Neural crest cell (in vitro differentiated cells): ENCODE results near the gene ASTL. TPM values are rescaled to one million over a fixed set of nuclear protein-coding genes. Genes with fewer than 3 reads are reported as not detected.

Source experiments
- DNase-seq: peaks from one replicate; pipeline ENCODE4 v3.0.0; 2021; ENCODE audit warnings: low read depth, mixed read lengths, low spot score
- H3K27ac Mint-ChIP-seq: one replicate; pipeline ENCODE4 v1.8.0; 2021; ENCODE audit warnings: mild to moderate bottlenecking, mixed read lengths; ENCODE audit not compliant: unreplicated experiment
- H3K27me3 Mint-ChIP-seq: 2 replicates; pipeline ENCODE4 v1.8.0; 2021; ENCODE audit warnings: low read depth, mild to moderate bottlenecking, mixed read lengths
- H3K36me3 Mint-ChIP-seq: 2 replicates; pipeline ENCODE4 v1.8.0; 2021; ENCODE audit warnings: low read depth, mild to moderate bottlenecking, mixed read lengths
- H3K4me1 Mint-ChIP-seq: 2 replicates; pipeline ENCODE4 v1.8.0; 2021; ENCODE audit warnings: mixed read lengths
- H3K4me3 Mint-ChIP-seq: one replicate; pipeline ENCODE4 v1.8.0; 2021; ENCODE audit warnings: mild to moderate bottlenecking, mixed read lengths
- H3K9me3 Mint-ChIP-seq: 2 replicates; pipeline ENCODE4 v1.8.0; 2021; ENCODE audit warnings: mixed read lengths
- CTCF ChIP-seq: fragments of 200-600 bp; sonication (generic); conservative IDR thresholded peaks from 2 replicates; pipeline ENCODE4 v1.5.0; 2021; ENCODE audit warnings: antibody characterized with exemption, mild to moderate bottlenecking
- total RNA-seq: library from RNA; stranded (reverse); gene quantifications from 2 replicates; pipeline ENCODE4 v1.2.1, GENCODE V29; 2021

The ASTL gene
- total RNA-seq, 1 donor from 2014 or later, result not detected

GRCh38 chr2:96137321-96138178, 752 bp downstream of the ASTL start:
- Mint-ChIP-seq H3K9me3 (no peaks in the 10 kb centered on the region), H3K27ac (no peak overlapping the region), H3K4me1 (no peaks in the 10 kb centered on the region)

GRCh38 chr2:96136129-96136720, 2.1 kb downstream of the ASTL start:
- no peak for DNase-seq
- Mint-ChIP-seq H3K4me3 (no peak overlapping the region), H3K27me3 (peaks cover 4% of the 10 kb centered on the region), H3K4me1 (no peaks in the 10 kb centered on the region), H3K27ac (no peak overlapping the region), H3K36me3 (no peaks in the 10 kb centered on the region), H3K9me3 (no peaks in the 10 kb centered on the region)
- TF ChIP-seq CTCF, result no peak

More at GRCh38 chr2:96137321-96138178, 752 bp downstream of the ASTL start:
- Mint-ChIP-seq H3K27me3 (peaks cover 7% of the 10 kb centered on the region), H3K4me3 (no peak overlapping the region), H3K36me3 (no peaks in the 10 kb centered on the region)
- DNase-seq, result no peak
- TF ChIP-seq CTCF, result no peak

- no peaks in the 10 kb centered on the region for H3K4me1 Mint-ChIP-seq
- H3K27me3 Mint-ChIP-seq, result peaks cover 8% of the 10 kb centered on the region
- no peaks in the 10 kb centered on the region for H3K36me3 Mint-ChIP-seq
Measured at GRCh38 chr2:96135621-96136020, 2.7 kb downstream of the ASTL start.

GRCh38 chr2:96135171-96135570, 3.1 kb downstream of the ASTL start:
- no peak for TF ChIP-seq CTCF
- no peak overlapping the region for H3K4me3 Mint-ChIP-seq
- DNase-seq, result no peak
- H3K9me3 Mint-ChIP-seq, result no peaks in the 10 kb centered on the region
- H3K36me3 Mint-ChIP-seq, result no peaks in the 10 kb centered on the region
- no peaks in the 10 kb centered on the region for H3K4me1 Mint-ChIP-seq
- peaks cover 13% of the 10 kb centered on the region for H3K27me3 Mint-ChIP-seq
- no peak overlapping the region for H3K27ac Mint-ChIP-seq

More at GRCh38 chr2:96135621-96136020, 2.7 kb downstream of the ASTL start:
- Mint-ChIP-seq H3K4me3 (no peak overlapping the region), H3K9me3 (no peaks in the 10 kb centered on the region), H3K27ac (no peak overlapping the region)
- no peak for DNase-seq
- TF ChIP-seq CTCF, result no peak

- no peaks in the 10 kb centered on the region for H3K9me3 Mint-ChIP-seq
- no peak overlapping the region for H3K4me3 Mint-ChIP-seq
- no peaks in the 10 kb centered on the region for H3K36me3 Mint-ChIP-seq
- no peak for DNase-seq
- H3K27me3 Mint-ChIP-seq, result peaks cover 15% of the 10 kb centered on the region
- H3K4me1 Mint-ChIP-seq, result no peaks in the 10 kb centered on the region
- no peak overlapping the region for H3K27ac Mint-ChIP-seq
- TF ChIP-seq CTCF, result no peak
Measured at GRCh38 chr2:96134421-96134820, 3.9 kb downstream of the ASTL start.
